Liver (tissue), 3 donors: Measurements from ENCODE around the gene TNPO3.

Experiments
- ATF3 ChIP-seq: IDR thresholded peaks from 2 replicates; pipeline ENCODE4 v1.6.1; 2016; ENCODE audit warnings: antibody characterized with exemption
- CTCF ChIP-seq: fragments of 150-350 bp; IDR thresholded peaks from 2 replicates; pipeline ENCODE4 v1.5.1; 2017; ENCODE audit warnings: improper control_type of control experiment, low read depth, low read length; ENCODE audit not compliant: missing input control
- GABPA ChIP-seq, 2 donors: IDR thresholded peaks in 1 of 2; conservative IDR thresholded peaks in 1 of 2; 2 replicates each; pipeline ENCODE4 v1.6.1; 2016; ENCODE audit warnings: antibody characterized with exemption in 2 of 2, mild to moderate bottlenecking in 1 of 2, moderate library complexity in 1 of 2
- MAX ChIP-seq: IDR thresholded peaks from 2 replicates; pipeline ENCODE4 v1.6.1; 2016; ENCODE audit warnings: antibody characterized with exemption
- NR2F2 ChIP-seq: IDR thresholded peaks from 2 replicates; pipeline ENCODE4 v1.6.1; 2016; ENCODE audit warnings: antibody characterized with exemption
- REST ChIP-seq: IDR thresholded peaks from 2 replicates; pipeline ENCODE4 v1.6.1; 2016; ENCODE audit warnings: antibody characterized with exemption, mild to moderate bottlenecking
- SP1 ChIP-seq: IDR thresholded peaks from 2 replicates; pipeline ENCODE4 v1.6.1; 2018; ENCODE audit warnings: antibody characterized with exemption, mild to moderate bottlenecking
- ZBTB33 ChIP-seq: IDR thresholded peaks from 2 replicates; pipeline ENCODE4 v1.6.1; 2016; ENCODE audit warnings: antibody characterized with exemption
- donor health status: healthy.
- donor health status: healthy.

- no peak for TF ChIP-seq CTCF
- TF ChIP-seq SP1 = no peak
- no peak for TF ChIP-seq NR2F2
- TF ChIP-seq ZBTB33 = no peak
- no peak for TF ChIP-seq ATF3
- TF ChIP-seq MAX = no peak
- TF ChIP-seq GABPA (IDR thresholded peaks at IDR 0.05 in 1 of 2, conservative IDR thresholded peaks at IDR 0.05 in 1 of 2) = no peak
- TF ChIP-seq REST = no peak
Observed at GRCh38 chr7:129043012-129043411, 11.9 kb downstream of the TNPO3 start.
